Nephron (organoid): ENCODE data around the gene DNAAF1.
A peak's percentile ranks its signal among the peaks of the same experiment; 100 is the strongest.

Experiments
- H3K27ac Mint-ChIP-seq, 3 experiments: 2 replicates each; pipeline ENCODE4 v1.8.0; 2020; ENCODE audit warnings: mixed read lengths in 3 of 3, mild to moderate bottlenecking in 2 of 3, moderate library complexity in 1 of 3
- H3K27me3 Mint-ChIP-seq: 2 replicates; pipeline ENCODE4 v1.8.0; 2021; ENCODE audit warnings: low read depth, mild to moderate bottlenecking, moderate library complexity, mixed read lengths
- H3K36me3 Mint-ChIP-seq: 2 replicates; pipeline ENCODE4 v1.8.0; 2020; ENCODE audit warnings: low read depth, mixed read lengths
- H3K4me1 Mint-ChIP-seq: 2 replicates; pipeline ENCODE4 v1.8.0; 2020; ENCODE audit warnings: mixed read lengths
- H3K4me3 Mint-ChIP-seq, 3 experiments: 2 replicates each; pipeline ENCODE4 v1.8.0; 2020; ENCODE audit warnings: mild to moderate bottlenecking in 3 of 3, mixed read lengths in 3 of 3, moderate library complexity in 2 of 3
- H3K9me3 Mint-ChIP-seq: 2 replicates; pipeline ENCODE4 v1.8.0; 2020; ENCODE audit warnings: mixed read lengths
- CTCF ChIP-seq, 3 experiments: fragments of 200-600 bp; sonication (generic); IDR thresholded peaks; one replicate each; pipeline ENCODE4 v1.5.0; 2021; ENCODE audit warnings: antibody characterized with exemption in 3 of 3; ENCODE audit not compliant: unreplicated experiment in 3 of 3

Gene DNAAF1

GRCh38 chr16:84138824-84139627 is 6.1 kb upstream of the DNAAF1 start:
- Mint-ChIP-seq H3K36me3 (peaks cover 19% of the 10 kb centered on the region), H3K27me3 (no peaks in the 10 kb centered on the region), H3K9me3 (no peaks in the 10 kb centered on the region), H3K4me3 (peak overlapping the region; percentile 37 to 53 (median 47)), H3K4me1 (peaks cover 43% of the 10 kb centered on the region), H3K27ac (peak overlapping the region; percentile 24 to 87 (median 77))
- no peak for TF ChIP-seq CTCF (IDR thresholded peaks at IDR 0.05; ENCODE audit: unreplicated experiment in 3 of 3)

GRCh38 chr16:84139628-84140258 is 5.4 kb upstream of the DNAAF1 start:
- H3K4me1 Mint-ChIP-seq = peaks cover 46% of the 10 kb centered on the region

GRCh38 chr16:84141143-84141670 is 3.9 kb upstream of the DNAAF1 start:
- Mint-ChIP-seq H3K27me3 (no peaks in the 10 kb centered on the region), H3K4me1 (peaks cover 44% of the 10 kb centered on the region), H3K27ac (no peak overlapping the region), H3K9me3 (no peaks in the 10 kb centered on the region), H3K4me3 (no peak overlapping the region), H3K36me3 (peaks cover 14% of the 10 kb centered on the region)
- TF ChIP-seq CTCF (IDR thresholded peaks at IDR 0.05; ENCODE audit: unreplicated experiment in 3 of 3) = no peak

More at GRCh38 chr16:84139628-84140258, 5.4 kb upstream of the DNAAF1 start:
- Mint-ChIP-seq H3K36me3 (peaks cover 18% of the 10 kb centered on the region), H3K27ac (peak overlapping the region; percentile 12 to 87 (median 17)), H3K4me3 (peak overlapping the region in 2 of 3 experiments; percentile 45), H3K27me3 (no peaks in the 10 kb centered on the region), H3K9me3 (no peaks in the 10 kb centered on the region)
- no peak for TF ChIP-seq CTCF (IDR thresholded peaks at IDR 0.05; ENCODE audit: unreplicated experiment in 3 of 3)

- Mint-ChIP-seq H3K9me3 (no peaks in the 10 kb centered on the region), H3K4me1 (peaks cover 28% of the 10 kb centered on the region), H3K27ac (peak overlapping the region in 1 of 3 experiments; percentile 31), H3K4me3 (peak overlapping the region; percentile 97 to 100 (median 98)), H3K27me3 (peaks cover 5% of the 10 kb centered on the region), H3K36me3 (peaks cover 14% of the 10 kb centered on the region)
- no peak for TF ChIP-seq CTCF (IDR thresholded peaks at IDR 0.05; ENCODE audit: unreplicated experiment in 3 of 3)
Measured at GRCh38 chr16:84143081-84143480, 2.0 kb upstream of the DNAAF1 start.

GRCh38 chr16:84143784-84144199 is 1.3 kb upstream of the DNAAF1 start:
- Mint-ChIP-seq H3K36me3 (peaks cover 14% of the 10 kb centered on the region), H3K9me3 (no peaks in the 10 kb centered on the region), H3K27me3 (peaks cover 6% of the 10 kb centered on the region), H3K4me3 (peak overlapping the region; percentile 97 to 100 (median 98)), H3K4me1 (peaks cover 25% of the 10 kb centered on the region), H3K27ac (peak overlapping the region; percentile 74 to 86 (median 85))
- no peak for TF ChIP-seq CTCF (IDR thresholded peaks at IDR 0.05; ENCODE audit: unreplicated experiment in 3 of 3)
